ENCODE measurements around the gene MYL4.
"Not testable (repeated sequence)": the region's sequence is repeated elsewhere in the genome, so short reads cannot be mapped to it uniquely, and the experiment has no call there.

Gene MYL4

DNA sequence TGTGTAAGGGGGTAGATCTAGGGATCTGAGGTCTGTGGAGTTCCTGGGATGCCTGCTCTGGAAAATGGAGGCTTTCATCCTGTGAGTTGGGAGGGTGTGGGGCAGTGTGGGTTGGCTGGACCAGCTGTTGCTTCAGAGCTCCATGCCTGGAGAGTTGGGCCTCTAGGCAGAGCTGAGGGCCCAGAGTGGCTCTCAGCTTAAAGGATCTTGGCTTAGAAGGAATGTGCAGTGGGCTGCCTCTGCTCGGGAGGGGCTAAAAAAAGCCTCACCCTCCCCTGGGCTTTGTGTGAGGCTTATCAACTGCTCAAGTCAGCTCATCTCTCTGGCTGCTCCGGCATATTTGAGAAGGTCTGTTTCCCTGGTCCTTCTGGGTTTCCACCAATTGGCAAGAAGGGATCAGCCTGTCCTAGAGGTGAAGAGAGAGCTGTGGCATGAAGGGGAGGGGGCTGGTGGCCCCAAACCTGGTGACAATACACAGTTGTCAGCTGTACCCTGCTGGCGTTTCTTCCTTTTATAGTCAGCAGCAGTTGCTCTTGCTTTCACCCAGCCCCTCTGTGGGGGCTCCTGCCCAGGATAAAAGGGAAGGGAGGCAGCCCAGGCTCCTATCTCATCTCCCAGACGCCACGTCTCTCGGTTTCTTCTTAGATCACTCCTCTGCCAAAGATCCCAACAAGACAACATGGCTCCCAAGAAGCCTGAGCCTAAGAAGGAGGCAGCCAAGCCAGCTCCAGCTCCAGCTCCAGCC lies at the start of gene MYL4:
MYL4 (plus strand) TSS at position 605 of the 745 bp plus-strand sequence; CDS start at position 680, 75 bp downstream.
- DNase-seq (ENCODE audit: low read depth): no peak
- no peak within 1 kb of the TSS for H3K4me3 ChIP-seq (replicated peaks; ENCODE audit: low read depth, low read length)
- TF ChIP-seq, protein P1, sequence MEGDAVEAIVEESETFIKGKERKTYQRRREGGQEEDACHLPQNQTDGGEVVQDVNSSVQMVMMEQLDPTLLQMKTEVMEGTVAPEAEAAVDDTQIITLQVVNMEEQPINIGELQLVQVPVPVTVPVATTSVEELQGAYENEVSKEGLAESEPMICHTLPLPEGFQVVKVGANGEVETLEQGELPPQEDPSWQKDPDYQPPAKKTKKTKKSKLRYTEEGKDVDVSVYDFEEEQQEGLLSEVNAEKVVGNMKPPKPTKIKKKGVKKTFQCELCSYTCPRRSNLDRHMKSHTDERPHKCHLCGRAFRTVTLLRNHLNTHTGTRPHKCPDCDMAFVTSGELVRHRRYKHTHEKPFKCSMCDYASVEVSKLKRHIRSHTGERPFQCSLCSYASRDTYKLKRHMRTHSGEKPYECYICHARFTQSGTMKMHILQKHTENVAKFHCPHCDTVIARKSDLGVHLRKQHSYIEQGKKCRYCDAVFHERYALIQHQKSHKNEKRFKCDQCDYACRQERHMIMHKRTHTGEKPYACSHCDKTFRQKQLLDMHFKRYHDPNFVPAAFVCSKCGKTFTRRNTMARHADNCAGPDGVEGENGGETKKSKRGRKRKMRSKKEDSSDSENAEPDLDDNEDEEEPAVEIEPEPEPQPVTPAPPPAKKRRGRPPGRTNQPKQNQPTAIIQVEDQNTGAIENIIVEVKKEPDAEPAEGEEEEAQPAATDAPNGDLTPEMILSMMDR (IDR thresholded peaks at IDR 0.05; ENCODE audit: low read length, missing control alignments): no peak

DNA sequence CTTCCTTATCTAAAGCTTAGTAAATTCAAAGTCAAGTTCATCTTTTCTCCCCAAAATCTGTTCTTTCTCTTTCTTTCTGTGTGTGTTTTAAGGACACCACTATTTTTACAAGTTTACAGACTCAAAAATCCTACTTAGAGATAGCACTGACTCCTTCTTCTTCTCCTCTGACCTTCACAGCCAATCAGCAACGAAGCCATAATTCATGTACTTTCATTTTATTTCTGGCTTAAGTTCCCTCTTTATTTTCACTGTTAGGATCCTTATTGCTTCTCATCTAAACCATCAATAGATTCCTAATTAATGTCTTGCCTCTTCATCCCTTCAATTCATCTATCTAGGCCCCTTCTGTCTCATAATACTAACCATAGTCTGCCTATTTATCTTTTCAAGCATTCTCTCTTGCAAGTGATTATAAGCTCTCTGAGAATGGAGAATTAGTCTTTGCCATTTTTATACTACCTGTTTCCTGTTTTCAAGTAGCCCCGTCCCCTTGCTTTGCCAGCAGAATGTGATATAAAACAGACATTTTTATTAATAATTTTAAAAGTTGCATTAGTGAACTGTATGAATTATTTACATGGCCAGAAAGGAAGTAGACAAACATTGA lies 47.0 kb upstream of the MYL4 start:
- no peak for DNase-seq (ENCODE audit: low read depth)
- TF ChIP-seq, protein P1 (IDR thresholded peaks at IDR 0.05; ENCODE audit: low read length, missing control alignments): no peak
- no peak overlapping the region for H3K4me3 ChIP-seq (replicated peaks; ENCODE audit: low read depth, low read length)

DNA sequence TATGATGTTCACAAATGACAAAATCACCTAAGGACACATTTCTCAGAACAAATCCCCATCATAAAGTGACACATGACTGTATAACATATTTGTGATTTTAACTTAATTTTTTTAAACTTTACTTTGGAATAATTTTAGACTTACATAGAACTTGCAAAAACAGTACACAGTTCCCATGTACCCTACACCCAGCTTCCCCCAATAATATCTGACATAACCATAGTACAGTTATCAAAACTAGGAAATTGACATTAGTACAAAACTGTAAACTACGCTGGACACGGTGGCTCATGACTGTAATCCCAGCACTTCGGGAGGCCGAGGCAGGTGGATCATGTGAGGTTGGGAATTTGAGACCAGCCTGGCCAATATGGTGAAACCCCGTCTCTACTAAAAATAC lies 44.9 kb upstream of the MYL4 start:
- H3K4me3 ChIP-seq (replicated peaks; ENCODE audit: low read depth, low read length): no peak overlapping the region
- DNase-seq (ENCODE audit: low read depth): no peak
- TF ChIP-seq, protein P1 (IDR thresholded peaks at IDR 0.05; ENCODE audit: low read length, missing control alignments): no peak

DNA sequence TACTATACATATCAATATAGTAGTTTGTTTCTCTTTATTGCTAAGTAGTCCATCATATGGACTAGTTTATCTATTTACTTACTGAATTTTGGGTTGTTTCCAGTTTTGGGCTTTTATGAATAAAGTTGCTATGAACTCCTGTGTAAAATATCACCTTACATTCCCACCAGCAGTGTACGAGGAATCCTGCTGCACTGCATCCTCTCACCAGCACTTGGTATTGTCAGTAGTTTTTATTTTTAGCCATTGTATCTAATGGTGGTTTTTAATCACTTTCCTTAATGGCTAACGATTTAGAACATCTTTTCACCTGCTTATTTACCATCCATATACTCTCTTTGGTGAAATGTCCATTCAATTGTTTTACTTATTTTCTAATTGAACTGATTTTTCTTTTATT lies 44.0 kb upstream of the MYL4 start:
- no peak for DNase-seq (ENCODE audit: low read depth)
- TF ChIP-seq, protein P1 (IDR thresholded peaks at IDR 0.05; ENCODE audit: low read length, missing control alignments): no peak
- H3K4me3 ChIP-seq (replicated peaks; ENCODE audit: low read depth, low read length): no peak overlapping the region

DNA sequence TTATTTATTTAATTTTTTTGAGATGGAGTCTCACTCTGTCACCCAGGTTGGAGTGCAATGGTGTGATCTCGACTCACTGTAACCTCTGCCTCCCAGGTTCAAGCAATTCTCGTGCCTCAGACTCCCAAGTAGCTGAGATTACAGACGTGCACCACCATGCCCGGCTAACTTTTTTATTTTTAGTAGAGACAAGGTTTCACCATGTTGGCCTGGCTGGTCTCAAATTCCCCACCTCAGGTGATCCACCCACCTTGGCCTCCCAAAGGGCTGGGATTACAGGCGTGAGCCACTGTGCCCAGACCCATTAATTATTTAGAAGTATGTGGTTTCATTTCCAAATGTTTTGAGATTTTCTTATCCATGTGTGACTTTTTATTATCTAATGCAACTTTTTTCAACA lies 42.3 kb upstream of the MYL4 start:
- DNase-seq (ENCODE audit: low read depth): not testable (repeated sequence)

DNA sequence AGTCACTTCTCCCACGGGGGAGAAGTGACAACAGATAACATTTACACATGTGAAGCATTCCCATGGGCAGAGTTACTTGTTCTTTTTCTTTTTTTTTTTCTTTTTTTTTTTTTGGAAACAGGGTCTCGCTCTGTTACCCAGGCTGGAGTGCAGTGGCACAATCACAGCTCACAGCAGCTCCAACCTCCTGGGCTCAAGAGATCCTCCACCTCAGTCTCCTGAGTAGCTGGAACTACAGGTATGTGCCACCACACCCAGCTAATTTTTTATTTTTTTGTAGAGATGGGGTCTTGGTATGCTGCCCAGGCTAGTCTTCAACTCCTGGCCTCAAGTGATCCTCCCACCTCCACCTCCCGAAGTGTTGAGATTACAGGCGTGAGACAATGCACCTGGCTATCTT lies 40.3 kb upstream of the MYL4 start:
- not testable (repeated sequence) for H3K4me3 ChIP-seq (replicated peaks; ENCODE audit: low read depth, low read length); DNase-seq (ENCODE audit: low read depth)

More for the DNA sequence above, 42.3 kb upstream of the MYL4 start:
- not testable (repeated sequence) for H3K4me3 ChIP-seq (replicated peaks; ENCODE audit: low read depth, low read length)

DNA sequence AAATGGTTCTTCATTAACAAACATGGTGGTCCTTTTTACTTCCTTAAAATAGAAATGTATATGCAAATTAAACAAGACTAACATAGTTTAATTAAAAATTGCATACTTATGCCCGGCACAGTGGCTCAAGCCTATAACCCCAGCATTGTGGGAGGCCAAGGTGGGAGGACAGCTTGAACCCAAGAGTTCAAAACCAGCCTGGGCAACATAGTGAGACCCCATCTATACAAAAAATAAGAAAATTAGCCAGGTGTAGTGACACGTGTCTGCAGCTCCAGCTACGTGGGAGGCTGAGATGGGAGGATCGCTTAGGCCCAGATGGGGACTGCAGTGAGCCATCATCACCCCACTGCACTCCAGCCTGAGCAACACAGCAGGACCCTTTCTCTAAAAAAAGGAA lies 38.4 kb upstream of the MYL4 start:
- no peak overlapping the region for H3K4me3 ChIP-seq (replicated peaks; ENCODE audit: low read depth, low read length)
- TF ChIP-seq, protein P1 (IDR thresholded peaks at IDR 0.05; ENCODE audit: low read length, missing control alignments): no peak
- DNase-seq (ENCODE audit: low read depth): no peak
